HG03064 (cell line): ENCODE results near the gene CAMK2G.
"Not testable (repeated sequence)": the region's sequence is repeated elsewhere in the genome, so short reads cannot be mapped to it uniquely, and the experiment has no call there.

Source experiments
- ATAC-seq: cut with Tn5 transposase; IDR thresholded peaks from one replicate; pipeline ENCODE4 v1.9.1; 2021; ENCODE audit warnings: low read depth; ENCODE audit not compliant: unreplicated experiment

The CAMK2G gene

DNA sequence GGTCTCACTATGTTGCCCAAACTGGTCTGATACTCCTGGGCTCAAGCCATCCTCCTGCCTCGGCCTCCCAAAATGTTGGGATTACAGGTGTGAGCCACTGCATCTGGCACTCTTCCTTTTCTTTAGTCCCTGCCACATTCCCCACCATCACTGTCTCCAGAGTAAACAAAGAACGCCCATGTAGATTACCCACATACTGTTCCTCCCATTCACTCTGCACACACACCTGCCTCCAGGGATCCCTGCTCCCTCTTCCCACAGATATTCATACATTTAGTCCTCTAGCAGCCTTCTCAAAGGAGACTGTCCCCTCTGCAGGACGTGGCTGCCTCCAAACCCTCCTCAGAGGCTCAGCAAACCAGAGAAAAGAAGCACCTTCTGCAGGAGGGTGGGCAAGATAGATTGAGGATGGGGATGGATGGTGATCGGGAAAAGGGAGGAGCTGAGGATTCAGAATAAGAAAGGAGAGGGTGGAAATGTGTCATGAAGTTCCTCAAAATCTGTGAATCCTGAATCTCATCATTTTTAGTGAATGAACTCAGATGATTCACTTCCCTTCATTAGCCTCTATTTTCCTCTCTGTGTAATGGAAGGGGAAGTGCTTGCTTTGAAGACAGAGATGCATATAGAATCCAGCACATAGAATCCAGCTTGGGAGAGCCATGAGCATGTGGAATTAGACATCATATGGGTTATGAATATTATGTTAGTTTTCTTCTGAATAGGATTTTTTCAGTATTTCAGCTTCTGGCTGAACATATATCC, 31.1 kb upstream of the CAMK2G start:
- ATAC-seq, result no peak

- ATAC-seq, result no peak
Observed at GRCh38 chr10:73902351-73902750, 28.0 kb upstream of the CAMK2G start.

DNA sequence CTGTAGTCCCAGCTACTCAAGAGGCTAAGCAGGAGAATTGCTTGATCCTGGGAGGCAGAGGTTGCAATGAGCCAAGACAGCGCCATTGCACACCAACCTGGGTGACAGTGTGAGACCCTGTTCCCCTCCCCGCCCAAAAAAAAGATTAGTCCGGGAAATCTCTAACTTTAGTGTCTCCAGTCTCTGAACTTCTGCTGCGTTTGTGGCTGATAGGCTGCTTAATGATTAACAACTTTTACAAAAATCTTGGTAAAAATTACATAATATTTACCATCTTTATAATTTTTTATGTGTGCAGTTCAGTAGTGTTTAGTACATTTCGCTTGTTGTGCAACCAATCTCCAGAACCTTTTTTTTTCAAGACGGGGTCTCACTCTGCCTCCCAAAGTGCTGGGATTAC, 26.9 kb upstream of the CAMK2G start:
- no peak for ATAC-seq

GRCh38 chr10:73900064-73900463, 25.7 kb upstream of the CAMK2G start:
- ATAC-seq, result no peak

DNA sequence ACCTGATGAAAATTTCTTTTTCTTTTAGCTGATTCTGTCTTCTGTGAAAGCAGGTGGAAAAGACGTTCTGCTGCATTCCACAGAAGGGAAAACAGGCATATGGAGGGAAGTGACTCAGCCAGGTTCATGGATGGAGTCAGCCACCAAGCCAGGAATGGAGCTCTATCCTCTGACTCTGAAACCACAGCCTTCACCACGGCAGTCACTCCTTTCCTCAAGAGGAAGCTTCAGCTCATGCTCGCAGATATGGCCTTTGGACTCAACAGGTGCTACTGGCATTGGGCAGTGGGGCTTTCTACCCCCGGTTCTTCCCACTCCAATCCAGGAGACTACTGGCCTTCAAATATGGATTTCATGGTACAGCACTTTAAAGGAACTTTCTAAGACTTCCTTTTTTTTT, 25.1 kb upstream of the CAMK2G start:
- ATAC-seq, result no peak

DNA sequence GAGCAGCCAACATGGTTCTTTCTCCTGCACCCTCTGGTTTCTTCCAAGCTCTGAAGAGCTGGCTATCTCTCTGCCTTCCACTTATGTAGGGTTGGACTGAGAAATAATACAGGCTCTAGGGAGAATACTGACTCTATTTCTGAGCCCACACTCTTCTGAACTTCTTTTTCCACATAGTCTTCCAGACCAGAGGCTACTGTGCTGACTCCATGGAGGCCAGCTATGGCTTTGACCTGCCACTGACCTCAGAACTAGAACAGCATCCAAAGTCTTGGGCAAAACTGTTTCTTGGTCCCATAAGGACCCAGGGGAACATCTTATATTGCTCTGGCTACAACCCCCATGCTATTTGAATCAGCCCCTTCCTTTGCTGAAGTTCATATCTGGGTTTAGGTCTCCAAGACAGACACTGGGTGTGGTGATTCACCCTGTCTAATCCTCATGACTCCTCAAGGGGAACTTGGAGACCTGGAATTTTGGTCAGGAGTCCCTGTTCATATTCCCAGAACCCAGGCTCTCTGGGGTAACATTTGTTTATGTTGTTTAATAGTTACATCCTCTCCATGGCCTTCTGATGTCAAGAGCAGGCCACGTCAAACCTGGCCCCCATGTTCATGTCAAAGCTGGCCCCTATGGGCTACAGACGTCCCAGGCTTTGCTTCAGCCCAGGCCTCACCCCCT, 24.5 kb upstream of the CAMK2G start:
- no peak for ATAC-seq

GRCh38 chr10:73897693-73898092, 23.3 kb upstream of the CAMK2G start:
- ATAC-seq, result no peak

GRCh38 chr10:73895381-73895780, 21.0 kb upstream of the CAMK2G start:
- not testable (repeated sequence) for ATAC-seq

- no peak for ATAC-seq
Observed at GRCh38 chr10:73894245-73894971, 20.1 kb upstream of the CAMK2G start.

- no peak for ATAC-seq
Observed at GRCh38 chr10:73893426-73893825, 19.1 kb upstream of the CAMK2G start.

- no peak for ATAC-seq
Observed at GRCh38 chr10:73892310-73893030, 18.1 kb upstream of the CAMK2G start.

GRCh38 chr10:73891540-73891939, 17.2 kb upstream of the CAMK2G start:
- ATAC-seq, result no peak

DNA sequence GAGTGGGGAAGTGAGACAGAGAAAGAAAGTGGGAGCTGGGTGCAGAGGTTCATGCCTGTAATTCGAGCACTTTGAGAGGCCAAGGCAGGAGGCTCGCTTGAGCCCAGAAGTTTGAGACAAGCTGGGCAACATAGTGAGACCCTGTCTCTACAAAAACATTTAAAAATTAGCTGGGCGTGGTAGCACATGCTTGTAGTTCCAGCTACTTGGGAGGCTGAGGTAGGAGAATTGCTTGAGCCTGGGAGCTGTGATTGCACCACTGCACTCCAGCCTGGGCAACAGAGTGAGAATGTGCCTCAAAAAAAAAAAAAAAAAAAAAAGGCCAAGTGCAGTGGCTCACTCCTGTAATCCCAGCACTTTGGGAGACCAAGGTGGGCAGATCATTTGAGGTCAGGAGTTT, 16.5 kb upstream of the CAMK2G start:
- not testable (repeated sequence) for ATAC-seq

GRCh38 chr10:73890261-73890660, 15.9 kb upstream of the CAMK2G start:
- no peak for ATAC-seq

- not testable (repeated sequence) for ATAC-seq
Observed at GRCh38 chr10:73889416-73889815, 15.1 kb upstream of the CAMK2G start.

DNA sequence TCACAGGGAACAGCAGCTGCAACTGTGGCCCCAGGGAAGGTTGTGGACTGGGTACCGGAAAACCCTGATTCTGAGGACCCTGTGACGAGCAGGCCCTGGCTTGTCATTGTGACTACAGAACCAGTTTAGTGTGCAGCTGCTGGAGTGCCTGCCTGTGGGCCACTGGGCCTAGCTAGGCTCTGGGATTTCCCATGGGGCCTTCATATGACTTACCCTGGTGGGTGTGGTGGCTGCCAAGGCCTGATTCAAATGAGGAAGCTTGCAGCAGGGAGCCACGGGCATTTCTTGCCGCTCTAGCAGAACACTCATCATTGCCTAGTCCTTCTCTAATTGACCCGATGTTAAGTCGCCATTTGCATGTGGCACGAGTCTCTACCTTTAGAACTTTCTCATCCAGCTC, 14.7 kb upstream of the CAMK2G start:
- no peak for ATAC-seq

- no peak for ATAC-seq
Observed at GRCh38 chr10:73888514-73888913, 14.2 kb upstream of the CAMK2G start.

DNA sequence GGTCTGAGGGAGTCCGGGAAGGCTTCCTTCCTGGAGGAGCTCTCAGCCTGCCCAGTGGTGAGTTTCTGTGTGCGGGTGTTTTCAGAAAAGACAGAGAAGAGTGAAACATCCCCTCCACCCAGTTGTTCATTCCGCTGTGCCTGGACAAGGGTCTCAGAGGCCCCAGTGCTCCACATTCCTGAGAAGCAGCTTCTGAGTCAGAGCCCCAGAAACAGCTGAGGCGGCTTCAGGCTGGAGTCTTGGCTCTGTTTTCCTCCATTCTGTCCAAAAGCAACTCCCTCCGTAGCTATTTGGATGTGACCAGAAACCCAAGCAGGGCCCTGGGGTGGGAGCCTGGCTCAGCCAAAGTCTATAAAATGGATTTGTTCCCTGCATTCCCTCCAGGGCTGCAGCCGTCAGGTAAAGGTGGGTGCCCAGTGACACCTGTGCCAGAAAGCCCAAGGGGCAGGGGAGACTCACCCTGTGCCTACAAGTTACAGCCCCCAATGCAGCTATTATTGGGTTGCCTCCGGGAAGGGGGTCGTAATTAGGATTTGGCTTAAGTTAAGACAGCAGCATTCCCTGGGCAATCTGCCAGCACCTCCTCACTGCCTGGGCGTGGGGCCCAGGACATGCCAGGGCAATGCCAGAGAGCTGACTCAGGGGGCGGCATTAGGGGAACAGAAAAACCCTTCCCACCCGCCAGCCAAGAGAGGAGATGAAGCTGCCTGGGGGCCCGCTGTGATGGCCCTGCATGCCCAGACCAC, 13.1 kb upstream of the CAMK2G start:
- no peak for ATAC-seq

- no peak for ATAC-seq
Observed at GRCh38 chr10:73886661-73887293, 12.4 kb upstream of the CAMK2G start.

DNA sequence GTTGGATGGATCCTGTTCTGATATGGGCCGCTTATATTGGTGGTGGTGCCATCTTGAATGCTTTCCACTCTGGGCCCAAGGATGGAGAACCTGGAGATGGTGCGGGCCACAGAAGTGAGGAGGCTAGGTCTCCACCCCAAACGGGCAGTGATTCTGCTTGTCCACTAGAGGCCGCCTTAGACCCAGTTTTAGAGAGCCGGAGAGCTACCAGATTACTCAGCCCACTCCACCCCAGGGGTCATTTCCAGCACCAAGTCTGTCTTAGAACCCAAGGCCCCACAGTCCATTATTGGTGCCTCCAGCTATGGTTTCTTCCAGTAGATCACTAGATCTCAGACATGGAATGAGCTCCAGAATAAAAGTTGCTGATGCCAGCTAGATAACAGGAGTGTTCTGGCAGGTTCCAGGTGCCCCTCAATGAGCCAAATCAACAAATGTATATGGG, 11.8 kb upstream of the CAMK2G start:
- ATAC-seq, result no peak
